ENCODE results near the gene MXD4.
"Not testable (repeated sequence)": the region's sequence is repeated elsewhere in the genome, so short reads cannot be mapped to it uniquely, and the experiment has no call there.

MXD4 gene

GRCh38 chr4:2275044-2275397, 13.1 kb upstream of the MXD4 start:
- DNase-seq (ENCODE audit: low spot score): not testable (repeated sequence)

- DNase-seq (ENCODE audit: low spot score): no peak
Observed at GRCh38 chr4:2274320-2275043, 12.6 kb upstream of the MXD4 start.

DNA sequence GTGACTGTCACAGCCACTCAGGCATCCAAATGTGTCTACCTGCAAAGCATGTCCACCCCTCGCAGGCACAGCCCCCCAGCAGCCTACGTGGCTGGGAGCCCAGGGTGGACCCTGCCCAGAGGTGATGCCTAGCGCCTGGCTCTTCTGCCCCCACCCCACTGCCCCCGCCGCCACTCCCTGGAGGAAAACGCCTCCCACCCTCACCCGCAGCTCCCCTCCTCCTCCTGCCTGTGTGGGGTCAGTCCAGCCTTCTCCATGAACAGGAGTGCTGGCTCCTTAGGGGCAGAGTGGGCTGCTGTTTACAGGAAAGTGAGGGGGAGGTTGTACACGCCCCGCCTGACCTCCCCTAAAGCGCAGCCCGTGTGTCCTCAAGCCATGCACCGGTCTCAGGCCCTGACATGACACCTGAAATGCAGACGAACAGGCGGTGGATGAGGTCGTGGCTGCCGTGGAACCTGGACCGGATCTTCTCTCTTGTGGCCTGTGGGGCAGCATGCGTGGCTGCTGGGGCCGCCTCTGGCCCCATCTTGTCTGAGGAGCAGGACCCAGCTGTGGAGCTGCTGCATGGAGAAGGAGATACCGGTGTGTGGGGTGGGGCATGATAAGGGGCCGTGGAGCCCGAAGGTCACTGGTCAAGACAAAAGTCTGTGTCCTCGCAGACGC, 11.9 kb upstream of the MXD4 start:
- no peak for DNase-seq (ENCODE audit: low spot score)

DNA sequence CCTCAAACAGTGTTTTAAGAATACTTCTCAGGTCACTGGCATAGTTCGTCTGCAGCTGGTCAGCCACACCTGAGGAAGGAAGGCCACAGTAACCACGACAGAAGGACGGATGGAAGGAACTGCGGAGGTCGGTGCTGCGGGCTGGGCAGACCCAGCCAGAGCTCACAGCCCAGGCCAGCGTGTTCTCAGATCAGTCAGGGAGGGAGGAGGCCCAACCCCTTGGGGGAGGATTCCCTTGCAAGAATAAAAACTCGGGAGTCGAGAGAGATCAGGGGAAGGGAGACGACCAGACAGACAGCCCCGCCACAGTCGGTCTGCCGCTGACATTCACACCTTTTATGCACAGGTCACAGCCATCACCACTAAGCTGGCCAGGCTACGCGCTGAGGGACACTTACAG, 11.3 kb upstream of the MXD4 start:
- DNase-seq (ENCODE audit: low spot score): no peak

GRCh38 chr4:2272828-2273120, 10.9 kb upstream of the MXD4 start:
- no peak for DNase-seq (ENCODE audit: low spot score)

GRCh38 chr4:2272026-2272827, 10.3 kb upstream of the MXD4 start:
- DNase-seq (ENCODE audit: low spot score): no peak

- no peak for DNase-seq (ENCODE audit: low spot score)
Observed at GRCh38 chr4:2271279-2272025, 9.5 kb upstream of the MXD4 start.

DNA sequence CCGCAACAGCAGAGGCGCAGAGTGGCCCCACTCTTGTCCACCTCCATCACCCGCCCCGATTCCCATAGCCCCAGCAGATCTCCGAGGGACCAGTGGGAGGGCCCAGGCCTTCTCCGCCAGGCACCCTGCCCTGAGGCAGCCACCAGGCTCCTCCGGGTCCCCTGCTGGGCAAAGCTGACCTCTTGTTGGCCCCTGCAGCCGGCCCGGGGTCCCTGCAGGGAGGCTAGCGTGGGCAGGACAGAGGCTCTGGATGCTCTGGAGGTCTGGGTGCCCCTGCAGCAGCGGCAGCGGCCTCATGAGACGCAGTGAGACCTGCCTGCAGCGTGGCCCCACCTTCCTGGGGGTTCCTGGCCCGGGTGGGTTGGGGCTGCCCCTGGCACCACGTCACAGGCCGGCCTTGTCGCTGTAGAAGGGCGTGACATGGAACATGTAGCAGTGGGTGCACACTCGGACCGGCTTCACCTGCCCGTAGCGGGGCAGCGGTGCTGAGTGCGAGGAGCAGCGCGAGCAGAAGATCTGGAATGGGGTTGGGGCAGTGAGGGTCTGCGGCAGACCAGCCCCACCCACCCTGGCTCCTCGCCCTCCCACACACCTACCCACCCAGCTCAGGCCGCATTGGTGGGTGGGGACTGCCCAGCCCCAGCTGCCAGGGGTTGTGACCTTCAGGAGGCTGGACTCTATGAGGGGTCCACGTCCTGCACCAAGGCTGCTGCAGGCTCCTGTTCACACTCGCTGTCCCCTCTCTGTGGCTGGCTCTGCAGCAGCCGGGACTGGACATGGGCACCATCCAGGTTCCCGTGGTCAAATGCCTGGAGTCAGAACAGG, 8.6 kb upstream of the MXD4 start:
- DNase-seq (ENCODE audit: low spot score): no peak

DNA sequence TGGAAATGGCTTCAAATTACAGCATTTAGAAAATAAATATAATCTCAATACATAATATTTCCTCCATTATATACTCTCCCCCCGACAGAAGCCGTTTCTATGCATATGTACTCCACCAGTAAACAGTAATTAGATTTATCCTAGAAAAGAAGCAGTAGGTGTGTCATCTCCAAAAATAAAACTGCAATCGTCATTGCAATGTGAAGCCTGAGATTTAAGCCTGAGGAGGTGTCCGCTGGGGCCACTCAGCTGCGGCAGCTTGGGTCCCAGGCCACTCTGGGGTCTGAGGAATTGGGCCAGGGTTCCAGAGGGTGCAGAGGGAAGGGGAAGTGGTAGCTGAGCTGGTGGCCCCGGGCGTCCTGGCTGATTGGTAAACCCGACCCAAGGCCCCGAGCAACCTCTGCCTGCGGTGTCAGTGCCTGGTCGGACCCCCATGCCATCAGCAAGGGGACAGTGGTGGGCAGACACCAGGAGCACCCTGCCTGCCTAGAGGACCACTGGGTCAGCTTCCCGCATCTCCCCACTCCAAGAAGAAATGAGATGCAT, 7.8 kb upstream of the MXD4 start:
- no peak for DNase-seq (ENCODE audit: low spot score)

GRCh38 chr4:2269206-2269531, 7.3 kb upstream of the MXD4 start:
- DNase-seq (ENCODE audit: low spot score): no peak

GRCh38 chr4:2268357-2269205, 6.7 kb upstream of the MXD4 start:
- DNase-seq (ENCODE audit: low spot score): no peak

DNA sequence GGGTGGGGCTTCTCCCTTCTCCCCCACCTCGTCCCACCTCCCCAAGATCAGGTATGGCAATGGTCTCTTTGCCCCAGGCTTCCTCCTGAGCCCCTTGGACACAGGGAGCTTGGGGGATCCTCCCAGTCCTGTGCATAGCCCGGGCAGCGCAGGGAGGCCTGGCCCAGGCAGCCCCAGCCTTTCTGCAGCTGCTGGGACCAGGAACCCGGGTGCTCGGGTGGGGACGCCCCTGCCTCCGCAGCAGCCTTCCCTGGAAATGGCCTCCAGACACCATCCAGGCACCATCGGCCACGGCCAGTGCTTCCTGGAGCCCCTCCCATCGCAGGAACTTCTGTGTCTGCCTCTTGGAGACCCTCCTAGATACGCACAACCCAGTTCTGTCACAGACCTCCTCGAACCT, 5.9 kb upstream of the MXD4 start:
- DNase-seq (ENCODE audit: low spot score): no peak

- no peak for DNase-seq (ENCODE audit: low spot score)
Observed at GRCh38 chr4:2267320-2267811, 5.5 kb upstream of the MXD4 start.

DNA sequence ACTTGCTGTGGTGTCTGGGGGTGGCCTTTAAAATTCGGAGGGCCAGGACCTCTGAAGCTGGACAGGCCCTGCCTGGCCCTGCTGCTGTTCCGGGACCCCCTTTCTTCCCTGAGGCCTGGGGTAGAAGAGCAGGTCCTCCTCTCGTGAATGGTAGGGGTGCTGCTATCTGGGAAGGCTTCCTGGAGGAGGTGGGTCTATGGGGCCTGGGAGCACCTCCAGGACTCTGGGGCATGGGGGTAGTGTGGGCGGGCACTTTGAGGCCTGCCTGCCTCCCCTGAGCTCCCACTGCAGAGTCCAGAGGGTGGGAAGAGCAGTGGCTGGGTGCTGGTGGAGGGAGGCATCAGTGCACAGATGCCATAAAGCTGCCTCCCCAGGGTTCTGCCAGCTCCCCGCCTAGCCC, 4.9 kb upstream of the MXD4 start:
- DNase-seq (ENCODE audit: low spot score): no peak

DNA sequence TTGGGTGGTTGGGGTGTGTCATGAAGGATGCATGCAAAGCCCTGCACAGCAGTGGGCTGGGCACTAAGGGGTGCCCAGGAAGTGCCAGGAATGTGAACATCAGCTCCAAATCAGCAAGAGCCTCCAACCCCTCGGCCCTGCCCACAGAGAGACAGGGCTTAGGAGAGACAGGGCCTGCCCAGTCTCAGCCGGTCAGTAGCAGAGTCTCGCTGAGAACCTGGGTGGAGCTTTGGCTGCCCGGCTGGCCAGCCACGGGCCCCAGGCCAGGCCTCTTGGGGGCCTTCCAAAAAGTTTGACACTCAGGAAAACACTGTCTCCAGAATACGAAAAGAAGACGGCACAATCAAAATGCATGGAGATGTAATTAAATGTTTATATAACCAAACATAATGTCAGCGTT, 4.3 kb upstream of the MXD4 start:
- no peak for DNase-seq (ENCODE audit: low spot score)

DNA sequence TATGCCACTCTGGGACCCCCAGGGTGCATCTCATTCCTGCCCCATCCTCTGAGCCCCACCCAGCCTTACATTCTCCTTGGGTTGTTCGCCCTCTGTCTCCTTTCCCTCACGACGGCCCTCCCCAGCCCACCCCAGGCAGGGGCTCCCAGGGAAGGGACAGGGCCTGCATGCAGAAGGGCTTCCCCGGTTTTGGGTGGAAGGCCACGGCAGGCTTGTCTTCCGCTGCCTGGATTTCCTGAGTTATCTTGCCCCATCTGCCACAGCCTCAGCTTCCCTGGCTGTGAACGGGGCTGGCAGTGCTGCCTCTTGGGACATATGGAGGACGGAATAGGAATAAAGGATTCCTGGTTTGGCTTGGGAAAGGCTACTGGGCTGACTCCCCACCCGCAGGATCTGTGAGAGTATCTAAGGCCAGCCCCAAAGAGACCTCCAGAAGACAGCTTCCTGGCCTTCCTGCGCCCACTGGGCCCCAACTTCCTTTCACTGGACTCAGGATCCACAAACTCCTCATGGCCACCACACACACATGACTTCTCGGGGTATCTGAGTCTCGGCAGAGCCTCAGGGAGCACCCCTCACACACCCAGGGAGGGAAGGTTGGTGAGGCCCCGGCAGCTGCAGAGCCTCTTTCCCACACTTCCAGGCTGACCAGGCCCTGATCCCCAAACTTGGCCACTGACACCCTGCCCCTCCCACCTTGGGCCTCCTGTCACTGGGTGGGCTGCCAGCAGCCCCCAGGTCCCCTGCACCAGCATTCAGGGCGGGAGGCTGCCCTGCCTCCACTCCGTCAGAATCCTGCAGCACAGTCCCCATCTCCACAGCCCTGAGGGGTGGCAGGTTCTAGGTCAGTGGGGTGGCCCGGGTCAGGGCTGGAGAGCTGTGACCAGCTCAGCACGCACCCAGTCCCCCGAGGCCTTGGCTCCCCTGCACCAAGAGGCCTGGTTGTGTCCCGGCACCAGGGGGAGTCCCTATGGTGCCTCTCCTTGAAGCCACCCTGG, 3.5 kb upstream of the MXD4 start:
- no peak for DNase-seq (ENCODE audit: low spot score)

DNA sequence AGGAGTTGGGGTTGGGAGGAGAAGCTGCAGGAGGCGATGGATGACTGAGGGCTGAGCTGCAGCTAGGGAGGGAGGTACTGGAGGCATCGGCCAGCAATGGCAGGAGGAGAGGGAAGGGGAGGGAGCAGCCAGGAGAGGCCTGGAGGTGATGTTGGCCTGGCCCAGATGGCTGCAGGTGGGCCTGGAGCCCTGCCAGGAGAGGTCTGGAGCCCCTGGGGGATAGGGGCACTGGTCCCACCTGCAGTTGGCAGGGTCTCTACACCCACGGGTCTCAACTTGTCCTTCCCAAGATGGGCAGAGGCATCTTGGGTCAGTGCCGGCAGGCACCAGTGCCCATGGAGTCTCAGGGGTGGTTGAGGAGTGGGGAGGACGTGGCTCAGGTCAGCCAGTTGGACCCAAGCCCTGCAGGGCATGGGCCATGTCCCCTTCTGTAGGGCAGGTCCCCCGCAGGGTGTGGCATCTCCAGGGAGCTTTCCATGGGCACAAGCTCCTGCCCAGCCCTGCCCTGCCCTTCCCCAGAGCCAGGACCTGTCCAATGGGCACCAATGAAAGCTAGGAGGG, 2.7 kb upstream of the MXD4 start:
- DNase-seq (ENCODE audit: low spot score): no peak

DNA sequence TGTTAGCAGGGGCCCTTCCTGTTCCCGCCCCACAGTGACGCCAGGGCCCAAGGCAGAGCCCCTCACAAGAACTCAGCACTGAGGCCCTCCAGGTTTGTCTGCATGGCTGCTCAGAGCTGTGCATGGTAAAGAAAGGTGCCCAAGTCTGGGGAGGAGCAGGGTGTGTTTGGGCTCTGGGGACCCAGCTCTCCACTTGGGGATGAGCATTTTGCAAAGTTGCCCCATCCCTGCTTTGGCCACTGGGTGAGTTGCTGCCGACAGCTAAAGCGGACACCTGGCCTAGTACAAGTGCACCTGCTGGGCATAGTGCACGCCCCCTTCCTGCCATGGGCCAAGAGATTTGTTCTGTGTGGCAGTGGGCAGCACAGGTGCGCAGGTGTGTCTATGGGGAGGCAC, 2.0 kb upstream of the MXD4 start:
- DNase-seq (ENCODE audit: low spot score): no peak

DNA sequence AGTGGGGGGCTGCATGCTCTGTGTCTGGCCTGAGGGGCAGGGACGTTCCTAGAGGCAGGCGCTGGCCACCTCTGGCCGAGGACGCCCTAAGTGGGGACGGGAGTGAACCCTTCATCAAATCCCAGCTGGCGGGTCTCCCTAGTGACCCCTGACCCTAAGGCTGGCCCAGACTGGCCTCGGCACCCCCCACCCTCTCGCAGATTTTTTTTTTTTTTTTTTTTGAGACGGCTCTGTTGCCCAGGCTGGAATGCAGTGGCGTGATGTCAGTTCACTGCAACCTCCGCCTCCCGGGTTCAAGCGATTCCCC, 988 bp upstream of the MXD4 start:
- DNase-seq (ENCODE audit: low spot score): no peak

All from LoVo (cell line).